Brain microvascular endothelial cell (primary cell): ENCODE data around the gene LRRC8A.

ENCODE experiments used
- DNase-seq: peaks from one replicate; pipeline ENCODE4 v3.0.0-alpha.2; 2020
- H3K27ac ChIP-seq: fragments of 250-450 bp; sonication (Bioruptor Pico); 2 replicates; pipeline ENCODE4 v1.5.1; 2020; ENCODE audit warnings: mild to moderate bottlenecking, moderate library complexity
- H3K27me3 ChIP-seq: fragments of 250-450 bp; sonication (Bioruptor Pico); replicated peaks from 2 replicates; pipeline ENCODE4 v1.5.1; 2020; ENCODE audit warnings: mild to moderate bottlenecking
- H3K36me3 ChIP-seq: fragments of 250-450 bp; sonication (Bioruptor Pico); replicated peaks from 2 replicates; pipeline ENCODE4 v1.5.1; 2020; ENCODE audit warnings: mild to moderate bottlenecking
- H3K4me3 ChIP-seq: 2 replicates; pipeline ENCODE4 v1.5.1; 2011; ENCODE audit warnings: low read depth, mild to moderate bottlenecking, control low read depth, low read length, moderate library complexity
- in situ Hi-C: cut with HindIII; loops from 2 replicates; pipeline ENCODE4 v1.10.0; 2017; ENCODE audit warnings: low sequenced_read_pairs, low pct_ligation_motif_present
- TF ChIP-seq, protein P1 (sequence below): IDR thresholded peaks from 2 replicates; pipeline ENCODE4 v1.5.1; 2011; ENCODE audit warnings: low read depth, mild to moderate bottlenecking, moderate library complexity, low read length, control low read depth, inconsistent platforms; ENCODE audit errors: missing control alignments

Gene LRRC8A

GRCh38 chr9:128885376-128885775 is 3.4 kb downstream of the LRRC8A start:
- H3K27me3 ChIP-seq: no peaks in the 10 kb centered on the region
- TF ChIP-seq, protein P1, sequence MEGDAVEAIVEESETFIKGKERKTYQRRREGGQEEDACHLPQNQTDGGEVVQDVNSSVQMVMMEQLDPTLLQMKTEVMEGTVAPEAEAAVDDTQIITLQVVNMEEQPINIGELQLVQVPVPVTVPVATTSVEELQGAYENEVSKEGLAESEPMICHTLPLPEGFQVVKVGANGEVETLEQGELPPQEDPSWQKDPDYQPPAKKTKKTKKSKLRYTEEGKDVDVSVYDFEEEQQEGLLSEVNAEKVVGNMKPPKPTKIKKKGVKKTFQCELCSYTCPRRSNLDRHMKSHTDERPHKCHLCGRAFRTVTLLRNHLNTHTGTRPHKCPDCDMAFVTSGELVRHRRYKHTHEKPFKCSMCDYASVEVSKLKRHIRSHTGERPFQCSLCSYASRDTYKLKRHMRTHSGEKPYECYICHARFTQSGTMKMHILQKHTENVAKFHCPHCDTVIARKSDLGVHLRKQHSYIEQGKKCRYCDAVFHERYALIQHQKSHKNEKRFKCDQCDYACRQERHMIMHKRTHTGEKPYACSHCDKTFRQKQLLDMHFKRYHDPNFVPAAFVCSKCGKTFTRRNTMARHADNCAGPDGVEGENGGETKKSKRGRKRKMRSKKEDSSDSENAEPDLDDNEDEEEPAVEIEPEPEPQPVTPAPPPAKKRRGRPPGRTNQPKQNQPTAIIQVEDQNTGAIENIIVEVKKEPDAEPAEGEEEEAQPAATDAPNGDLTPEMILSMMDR: no peak
- no peak for DNase-seq
- in situ Hi-C loops: no loop called here
- H3K27ac ChIP-seq: no peak overlapping the region
- H3K4me3 ChIP-seq: no peak overlapping the region
- H3K36me3 ChIP-seq: peaks cover 23% of the 10 kb centered on the region

DNA sequence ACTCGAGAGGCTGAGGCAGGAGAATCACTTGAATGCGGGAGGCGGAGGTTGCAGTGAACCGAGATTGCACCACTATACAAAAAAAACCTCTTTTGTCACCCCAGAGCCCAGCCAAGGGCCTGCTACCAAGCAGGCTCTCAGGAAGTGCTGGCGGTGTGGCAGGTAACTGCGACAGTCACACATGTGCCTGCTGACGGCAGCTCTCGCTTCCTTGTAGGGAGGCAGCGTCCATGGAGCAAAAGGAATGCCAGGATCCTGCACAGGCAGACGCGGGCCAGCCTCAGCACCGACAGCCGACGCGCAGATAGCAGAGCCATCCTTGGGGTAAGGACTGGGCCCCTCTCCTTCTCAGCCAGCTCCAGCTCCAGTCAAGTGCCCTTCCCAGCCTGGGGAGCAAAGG is 3.9 kb downstream of the LRRC8A start:
- in situ Hi-C loops: no loop called here
- DNase-seq: no peak
- TF ChIP-seq, protein P1: no peak
- H3K4me3 ChIP-seq: no peak overlapping the region
- H3K27me3 ChIP-seq: no peaks in the 10 kb centered on the region
- H3K36me3 ChIP-seq: peaks cover 26% of the 10 kb centered on the region
- no peak overlapping the region for H3K27ac ChIP-seq

- Histone ChIP-seq H3K36me3 (peaks cover 28% of the 10 kb centered on the region), H3K4me3 (no peak overlapping the region), H3K27ac (no peak overlapping the region), H3K27me3 (no peaks in the 10 kb centered on the region)
- in situ Hi-C loops: no loop called here
- TF ChIP-seq, protein P1: no peak
- no peak for DNase-seq
These were observed 4.4 kb downstream of the LRRC8A start for GRCh38 chr9:128886211-128886891.

- no peak overlapping the region for H3K27ac ChIP-seq
- no peak for DNase-seq
- TF ChIP-seq, protein P1: no peak
These were observed 5.1 kb downstream of the LRRC8A start for GRCh38 chr9:128887049-128887448.

GRCh38 chr9:128887914-128888350 is 6.0 kb downstream of the LRRC8A start:
- DNase-seq: no peak
- TF ChIP-seq, protein P1: no peak
- H3K27me3 ChIP-seq: no peaks in the 10 kb centered on the region
- H3K27ac ChIP-seq: no peak overlapping the region
- in situ Hi-C loops: no loop called here
- H3K4me3 ChIP-seq: no peak overlapping the region
- peaks cover 39% of the 10 kb centered on the region for H3K36me3 ChIP-seq

More at GRCh38 chr9:128887049-128887448, 5.1 kb downstream of the LRRC8A start:
- Histone ChIP-seq H3K27me3 (no peaks in the 10 kb centered on the region), H3K36me3 (peaks cover 35% of the 10 kb centered on the region), H3K4me3 (no peak overlapping the region)
- in situ Hi-C loops: no loop called here
